HG03469 (cell line): Measurements from ENCODE around the gene NET1.

Experiments
- ATAC-seq: cut with Tn5 transposase; IDR thresholded peaks from one replicate; pipeline ENCODE4 v1.9.1; 2021; ENCODE audit warnings: mild to moderate bottlenecking, moderate library complexity, moderate number of reproducible peaks; ENCODE audit not compliant: unreplicated experiment

NET1 gene

DNA sequence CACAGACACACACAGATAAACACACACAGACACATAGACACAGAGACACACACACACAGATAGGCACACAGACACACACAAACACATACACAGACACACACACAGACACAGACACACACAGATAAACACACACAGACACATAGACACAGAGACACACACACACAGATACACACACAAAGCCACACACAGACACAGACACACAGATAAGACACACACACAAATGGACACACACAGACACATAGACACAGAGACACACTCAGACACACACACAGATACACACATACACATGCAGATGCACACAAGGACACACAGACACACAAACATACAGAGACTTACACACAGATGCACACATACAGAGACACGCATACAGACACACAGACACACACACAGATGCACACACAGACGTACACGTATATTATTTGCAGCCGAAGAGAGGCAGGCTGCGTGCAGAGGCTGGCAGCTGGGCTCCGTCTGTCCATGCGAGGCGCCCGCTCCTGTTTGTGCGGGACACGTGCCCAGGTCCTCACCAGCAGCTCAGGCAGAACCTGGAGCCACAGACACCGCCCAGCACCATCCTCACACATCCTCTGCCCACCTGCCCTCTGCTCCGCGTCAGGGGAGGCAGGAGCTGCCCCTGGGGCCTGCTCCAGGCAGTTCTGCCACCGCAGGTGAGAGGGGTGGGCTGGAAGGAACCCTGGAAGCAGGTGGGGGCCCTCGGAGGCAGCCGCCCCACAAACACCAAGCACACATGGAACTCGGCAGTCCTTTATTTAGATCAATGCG lies 85.8 kb downstream of the NET1 start:
- ATAC-seq: no peak

DNA sequence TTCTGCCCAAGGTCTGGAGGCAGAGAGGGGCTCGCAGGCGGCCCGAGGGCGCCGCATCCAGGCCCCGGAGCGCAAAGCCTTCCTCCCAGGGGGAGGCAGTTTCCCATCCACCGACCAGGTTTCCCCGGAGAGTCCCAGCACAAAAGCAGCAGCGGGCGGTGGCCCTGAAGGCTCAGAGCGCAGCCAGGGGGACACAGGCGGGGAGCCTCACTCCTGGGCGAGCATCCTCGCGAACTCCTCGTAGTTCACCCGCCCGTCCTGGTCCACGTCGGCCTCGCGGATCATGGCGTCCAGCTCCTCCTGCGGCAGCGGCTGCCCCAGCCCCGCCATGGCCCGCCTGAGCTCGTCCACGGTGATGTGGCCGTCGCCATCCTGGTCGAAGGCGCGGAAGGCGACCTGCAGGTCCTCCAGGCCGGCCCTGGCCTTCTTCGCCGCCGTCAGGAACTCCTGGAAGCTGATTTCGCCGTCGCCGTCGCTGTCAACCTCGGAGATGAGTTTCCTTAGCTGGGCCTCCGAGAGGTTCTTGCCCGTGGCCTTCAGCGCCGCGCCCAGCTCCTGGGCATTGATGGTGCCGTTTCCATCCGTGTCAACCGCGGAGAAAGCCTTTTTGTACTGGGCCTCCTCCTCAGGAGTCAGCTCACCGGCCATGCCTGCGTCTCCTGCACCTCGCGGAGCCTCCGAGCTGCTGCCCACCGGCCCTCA lies 86.6 kb downstream of the NET1 start:
- ATAC-seq: no peak

DNA sequence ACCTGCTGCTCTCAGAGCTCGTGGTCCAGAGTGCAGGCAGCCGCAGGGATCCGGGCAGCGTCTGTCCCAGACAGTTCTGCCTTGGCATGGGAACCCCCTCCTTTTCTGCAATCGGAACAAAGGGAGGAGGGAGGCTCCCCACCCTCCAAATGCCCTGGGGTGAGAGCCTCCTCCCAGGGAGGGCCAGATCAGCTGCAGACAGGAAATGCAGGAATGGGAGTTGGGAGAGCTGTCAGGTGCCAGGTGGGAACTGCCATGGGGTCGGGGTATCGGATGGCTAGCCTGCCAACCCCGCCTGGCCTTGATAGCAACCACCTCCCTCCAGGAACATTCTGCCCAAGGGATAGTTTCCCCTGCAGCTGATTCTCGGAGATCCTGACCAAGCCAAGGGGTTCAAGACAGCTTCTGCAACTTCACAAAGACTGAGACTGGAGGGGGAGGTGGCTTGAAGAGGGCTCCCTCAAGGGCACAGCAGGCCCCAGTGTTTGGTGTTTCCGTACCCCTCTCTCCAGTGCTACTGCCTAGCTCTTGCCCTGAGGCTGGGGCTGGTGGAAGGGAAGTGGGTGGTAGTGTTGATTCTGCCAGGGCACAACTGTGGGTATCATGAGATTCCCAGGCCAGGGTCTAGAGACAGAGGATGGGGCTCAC lies 87.3 kb downstream of the NET1 start, which contains the start of gene CALML5:
CALML5 (minus strand) TSS at position 78 of the 648 bp plus-strand sequence. CDS start 132 bp downstream, outside the sequence.
- ATAC-seq: no peak

DNA sequence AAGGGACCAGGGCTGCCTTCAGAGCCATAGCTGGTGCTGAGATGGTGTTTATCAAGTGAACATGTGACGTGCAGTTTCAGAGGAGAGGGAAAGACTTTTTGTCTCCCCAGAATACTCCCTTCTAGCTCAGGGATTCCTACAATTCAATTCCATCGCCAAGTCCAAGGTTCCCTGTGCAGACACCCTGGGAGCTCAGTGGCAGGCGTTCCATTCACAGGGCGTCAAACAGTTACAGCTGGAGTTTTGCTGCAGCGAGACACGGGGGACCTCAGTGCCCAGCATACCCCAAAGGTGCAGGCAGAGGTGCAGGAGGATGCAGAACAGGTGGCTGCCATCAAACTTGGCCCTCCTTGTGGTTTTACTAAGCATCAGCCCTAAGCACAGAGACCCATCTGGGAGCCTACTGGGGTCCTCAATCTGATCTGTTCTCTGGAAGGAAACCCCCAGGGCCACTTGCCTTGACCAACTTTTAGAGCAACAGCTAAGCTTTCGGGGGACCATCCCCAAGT lies 87.9 kb downstream of the NET1 start:
- ATAC-seq: no peak

DNA sequence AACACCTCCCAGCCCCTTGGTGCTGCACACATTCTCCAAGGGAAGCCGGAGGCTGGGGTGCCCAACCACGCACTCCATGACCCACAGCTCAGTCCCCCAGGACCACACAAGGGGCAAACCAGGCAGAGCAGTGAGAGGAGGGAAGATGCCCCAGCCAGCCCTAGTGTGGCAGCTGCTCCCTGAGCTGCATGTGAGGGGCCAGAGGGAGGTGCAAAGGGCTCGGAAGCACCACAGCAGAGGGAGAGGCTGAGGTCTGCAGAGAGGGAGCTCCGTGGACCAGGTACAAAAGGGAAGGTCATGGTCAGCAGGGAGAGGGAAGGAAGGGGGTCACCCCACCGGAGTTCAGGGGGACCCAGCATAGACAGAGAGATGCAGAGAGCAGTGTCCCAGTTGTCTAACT lies 88.6 kb downstream of the NET1 start:
- ATAC-seq: no peak

DNA sequence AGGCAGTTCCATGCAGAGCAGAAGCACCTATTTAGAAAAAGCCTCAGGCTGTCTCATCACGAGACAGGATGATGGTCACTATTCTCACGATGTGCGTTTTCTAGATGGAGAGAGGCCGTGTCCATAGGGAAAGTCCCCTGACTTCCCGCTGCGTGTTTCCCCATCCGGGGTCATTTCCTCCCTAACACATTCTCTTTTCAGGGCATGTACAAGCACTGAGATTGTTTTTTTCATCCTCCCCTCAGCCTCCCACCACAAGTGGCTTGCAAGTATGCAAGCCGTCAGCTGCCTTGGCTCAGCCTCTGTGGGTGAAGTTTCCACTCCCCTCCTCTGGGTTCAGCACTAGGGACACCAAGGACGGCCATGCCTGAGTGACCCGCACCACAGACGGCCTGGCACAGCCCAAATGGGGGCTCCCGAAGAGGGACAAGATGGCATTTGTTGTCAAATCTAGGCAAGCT lies 89.7 kb downstream of the NET1 start:
- no peak for ATAC-seq

DNA sequence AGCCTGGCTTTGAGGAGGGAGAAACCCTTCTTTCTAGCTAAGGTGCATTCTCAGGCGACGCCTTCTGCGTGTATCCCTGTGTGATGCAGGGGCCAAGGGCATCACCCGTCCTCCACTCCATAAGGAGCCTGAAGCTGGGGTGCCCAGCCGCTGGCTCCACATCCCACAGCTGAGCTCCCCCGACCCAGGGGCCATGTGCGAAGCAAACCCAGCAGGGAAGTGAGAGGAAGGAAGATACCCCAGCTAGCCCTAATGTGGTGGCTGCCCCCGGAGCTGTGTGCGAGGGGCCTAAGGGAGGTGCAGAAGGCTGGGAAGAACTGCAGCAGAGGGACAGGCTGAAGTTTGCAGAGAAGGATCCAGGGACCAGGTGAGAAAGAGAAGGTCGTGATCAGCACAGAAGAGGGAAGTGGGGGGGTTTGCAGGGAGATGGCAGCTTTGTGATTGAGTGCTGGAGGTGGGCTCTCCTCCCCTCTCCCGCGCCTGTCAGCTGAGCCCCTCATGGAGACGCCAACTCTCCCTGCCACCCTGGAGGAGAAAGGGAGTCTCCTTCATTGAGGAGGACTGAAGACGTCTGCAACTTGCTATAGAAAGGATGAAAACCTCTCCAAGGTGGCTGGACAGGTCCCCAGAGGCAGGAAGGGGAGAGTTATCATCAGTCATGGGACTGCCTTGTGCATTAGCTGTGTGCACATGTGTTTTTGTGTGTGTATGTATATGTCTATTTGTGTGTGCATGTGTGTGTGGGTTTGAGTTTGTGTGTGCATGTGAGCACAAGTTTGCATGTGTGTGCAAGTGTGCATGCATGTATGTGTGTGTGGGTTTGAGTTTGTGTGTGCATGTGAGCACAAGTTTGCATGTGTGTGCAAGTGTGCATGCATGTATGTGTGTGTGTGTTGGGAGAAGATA lies 90.5 kb downstream of the NET1 start:
- no peak for ATAC-seq

DNA sequence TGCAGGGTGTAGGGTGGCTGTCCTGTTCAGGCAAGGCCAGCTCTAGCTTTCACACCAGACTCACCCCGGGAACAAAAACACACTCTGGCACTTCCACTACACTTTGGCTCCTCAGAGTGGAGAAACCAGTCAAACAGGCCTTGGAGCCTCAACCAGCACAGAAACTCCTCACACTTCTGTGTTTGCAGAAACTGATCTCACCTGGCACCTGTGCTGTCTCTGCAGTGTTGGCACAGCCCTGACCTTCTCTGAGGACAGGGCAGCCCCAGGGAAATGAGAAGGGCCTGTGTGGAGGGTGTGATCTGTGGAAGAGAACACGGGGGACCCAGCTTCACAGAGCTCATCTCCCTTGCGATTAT lies 91.1 kb downstream of the NET1 start:
- no peak for ATAC-seq

DNA sequence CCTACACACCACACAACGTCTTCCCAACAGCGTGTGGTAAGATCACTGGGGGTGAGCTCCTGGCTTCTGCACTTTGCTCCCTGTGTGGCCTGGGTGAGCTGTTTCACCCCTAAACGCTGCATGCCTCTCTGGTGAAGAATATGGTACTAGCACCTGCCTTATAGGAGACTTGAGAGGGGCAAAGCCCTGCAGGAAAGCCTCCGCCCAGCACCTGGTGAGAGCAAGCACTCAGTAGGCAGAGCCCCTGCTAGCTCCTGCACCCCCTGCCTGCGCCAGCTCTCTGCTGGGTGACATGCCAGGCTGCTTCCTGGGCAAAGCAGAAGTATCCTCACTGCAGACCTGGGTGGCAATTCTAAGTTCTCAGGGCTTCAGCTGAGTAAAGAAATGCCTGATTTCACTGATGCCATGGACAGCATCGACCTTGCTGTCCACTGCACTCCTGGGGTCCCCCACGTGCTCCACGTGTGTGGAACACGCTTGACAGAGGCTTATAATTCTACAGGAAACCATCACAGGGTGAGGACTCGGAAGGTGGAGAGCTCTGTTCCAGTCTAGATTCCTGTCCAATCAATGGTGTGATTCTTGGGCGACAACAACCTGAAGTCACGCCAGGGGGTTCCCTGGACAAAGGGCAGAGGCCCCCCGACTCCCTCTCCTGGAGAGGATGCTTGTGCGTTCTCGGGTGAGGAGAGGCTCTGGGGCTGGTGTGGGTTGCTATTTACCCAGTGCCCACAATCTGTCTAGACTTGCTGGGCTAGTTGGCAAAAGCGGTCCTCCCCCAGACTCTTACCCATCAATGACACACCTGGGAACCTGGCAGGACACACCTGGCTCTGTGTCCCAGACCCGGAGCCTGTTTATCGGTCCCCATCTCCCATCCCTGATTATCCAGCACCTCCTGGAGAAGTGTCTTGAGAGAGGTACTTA lies 92.1 kb downstream of the NET1 start:
- no peak for ATAC-seq

DNA sequence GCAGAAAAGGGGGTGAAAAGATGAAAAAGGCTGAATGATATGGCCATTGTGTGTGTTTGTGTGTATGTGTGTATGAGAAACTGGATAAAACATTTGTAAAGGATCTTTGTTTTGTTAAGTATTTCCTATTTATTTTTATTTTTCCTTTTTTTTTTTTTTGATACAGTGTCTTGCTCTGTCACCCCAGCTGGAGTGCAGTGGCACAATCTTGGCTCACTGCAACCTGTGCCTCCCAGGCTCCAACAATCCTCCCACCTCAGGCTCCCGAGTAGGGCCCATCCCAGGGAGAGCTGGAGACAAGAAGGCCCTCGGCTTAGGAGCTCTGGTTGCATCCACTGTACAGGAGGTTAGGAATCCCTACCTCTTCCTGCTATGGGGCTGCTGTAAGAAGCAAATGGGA lies 93.9 kb downstream of the NET1 start:
- ATAC-seq: no peak

DNA sequence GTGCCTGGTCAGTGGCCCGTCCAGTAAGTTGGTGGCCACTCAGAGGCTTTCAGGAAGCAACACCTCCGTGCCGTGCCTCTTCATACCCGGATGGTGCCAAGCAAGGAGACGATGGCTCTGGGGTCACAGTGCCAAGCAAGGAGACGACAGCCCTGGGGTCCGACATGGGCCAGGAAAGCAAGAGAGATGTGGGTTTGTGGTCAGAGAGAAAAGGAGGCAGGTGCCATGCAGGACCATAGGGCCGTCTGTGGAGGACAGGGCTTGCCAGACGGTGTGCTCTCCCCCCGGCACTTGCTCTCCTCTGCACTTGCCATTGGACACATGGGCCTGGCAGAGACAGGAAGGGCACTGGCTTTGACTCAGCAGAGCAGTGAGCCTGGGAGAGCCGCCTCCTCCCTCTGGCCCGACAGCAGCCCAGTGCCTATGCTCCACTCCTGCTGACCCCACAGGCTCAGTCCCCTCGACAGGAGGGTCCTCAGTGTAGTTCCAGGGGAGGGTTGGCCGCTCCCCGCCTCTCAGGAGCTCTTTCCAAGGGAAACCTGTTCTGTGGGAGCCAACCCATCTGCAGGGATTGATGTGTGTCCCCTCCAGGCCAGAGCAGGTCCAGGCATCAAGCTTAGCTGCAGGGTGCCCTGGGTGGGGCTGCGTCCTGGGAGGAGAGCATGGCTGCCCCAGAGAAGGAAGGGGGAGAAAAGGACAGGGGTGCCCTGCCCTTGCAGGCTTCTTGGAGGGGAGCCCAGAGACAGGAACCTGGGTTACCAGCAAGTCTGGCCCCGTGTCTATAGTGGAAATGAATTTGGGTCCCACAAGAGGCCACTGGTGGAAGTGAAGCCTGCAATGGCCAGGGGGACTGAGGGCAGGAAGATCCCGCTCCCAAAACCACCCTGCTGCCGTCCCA lies 94.6 kb downstream of the NET1 start:
- no peak for ATAC-seq

DNA sequence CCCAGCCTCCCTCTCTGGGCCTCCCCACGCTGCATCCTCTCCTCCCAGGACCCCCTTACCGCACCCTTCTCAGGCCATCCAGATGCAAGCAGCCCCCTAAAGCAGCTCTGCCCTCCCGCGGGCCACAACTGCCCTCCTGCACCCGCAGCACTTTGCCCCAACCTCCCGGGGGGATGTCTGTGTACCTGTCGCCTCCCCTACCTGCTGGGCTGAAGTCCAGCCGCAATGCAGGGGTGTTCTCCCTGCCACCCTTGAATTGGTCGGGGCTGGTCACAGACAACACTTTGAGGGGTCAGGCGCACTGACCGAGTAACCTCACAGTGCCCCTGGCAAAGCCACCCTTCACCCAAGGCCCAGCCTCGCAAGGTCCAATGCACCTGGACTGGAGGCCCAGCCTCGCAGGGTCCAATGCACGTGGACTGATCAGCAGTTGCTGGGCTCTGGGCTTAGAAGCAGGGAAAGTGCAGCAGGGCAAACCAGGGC lies 95.3 kb downstream of the NET1 start:
- no peak for ATAC-seq

DNA sequence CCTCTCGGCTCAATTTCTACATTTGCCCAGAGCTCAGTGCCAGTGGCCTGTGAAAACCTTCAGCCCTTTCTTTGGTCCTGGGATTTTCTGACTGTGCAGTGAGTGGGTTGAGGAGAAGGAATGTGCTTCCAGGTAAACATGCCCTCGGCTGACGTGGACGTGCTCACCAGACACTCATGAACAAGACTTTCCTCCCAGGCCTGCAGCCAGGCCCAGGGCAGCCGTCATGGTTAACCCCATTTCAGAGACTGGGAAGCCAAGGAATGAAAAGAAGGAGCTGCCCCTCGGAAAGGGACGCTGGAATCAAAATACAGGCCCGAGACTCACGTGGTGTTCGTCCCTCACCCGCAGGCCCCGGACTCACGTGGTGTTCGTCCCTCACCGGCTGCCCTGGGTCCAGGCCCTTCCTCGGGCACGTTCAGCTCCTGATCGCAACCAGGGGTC lies 95.8 kb downstream of the NET1 start:
- ATAC-seq: no peak
